SK-N-SH (cell line): ENCODE data around the gene CYSTM1. TPM values are rescaled to one million over a fixed set of nuclear protein-coding genes. Genes with fewer than 3 reads are reported as not detected.

Source experiments
- CTCF ChIA-PET: fragments of 300-600, 350-600 bp; formaldehyde crosslinking; extraction: SDS; loops from one replicate; lab custom pipeline; 2021; lab: Yijun Ruan, JAX
- POLR2A ChIA-PET: fragments of 350-600 bp; sonication (Branson Sonifier 250); formaldehyde crosslinking; extraction: SDS; loops from one replicate; lab custom pipeline; 2020; ENCODE audit warnings: antibody characterized with exemption, inconsistent platforms; lab: Yijun Ruan, JAX
- DNase-seq: peaks from one replicate; pipeline ENCODE4 v3.0.0; 2012
- H2AFZ ChIP-seq: fragments of 200-600 bp; sonication (generic); 2 replicates; pipeline ENCODE4 v1.8.1; 2016; ENCODE audit warnings: antibody characterized with exemption, mild to moderate bottlenecking, low read depth
- H3F3A ChIP-seq: fragments of 200-600 bp; sonication (generic); replicated peaks from 2 replicates; pipeline ENCODE3; 2016; ENCODE audit warnings: antibody characterized with exemption, mild to moderate bottlenecking; ENCODE audit not compliant: insufficient read depth
- H3K27ac ChIP-seq, 2 experiments: fragments of 200-500 bp in 1 of 2; fragments of 200-600 bp in 1 of 2; sonication (Bioruptor generic) in 1 of 2; sonication (generic), shearing (Covaris generic) in 1 of 2; 2 replicates each; pipeline versions ENCODE4 v1.5.1 to v1.6.1; 2014 to 2016; ENCODE audit warnings: low read depth in 2 of 2, inconsistent platforms in 1 of 2, low read length in 1 of 2, mild to moderate bottlenecking in 1 of 2, mixed read lengths in 1 of 2
- H3K27me3 ChIP-seq: fragments of 200-600 bp; sonication (generic), shearing (Covaris generic); 2 replicates; pipeline ENCODE4 v1.6.1; 2016; ENCODE audit warnings: mixed run types; ENCODE audit not compliant: insufficient read depth
- H3K36me3 ChIP-seq, 2 experiments: fragments of 200-500 bp in 1 of 2; fragments of 200-600 bp in 1 of 2; sonication (Bioruptor generic) in 1 of 2; sonication (generic) in 1 of 2; replicated peaks in 1 of 2; 2 replicates each; pipeline versions ENCODE3 to v1.5.1; 2014 to 2016; ENCODE audit warnings: low read length in 1 of 2, mild to moderate bottlenecking in 1 of 2; ENCODE audit not compliant: insufficient read depth in 2 of 2, control insufficient read depth in 1 of 2
- H3K4me1 ChIP-seq, 2 experiments: fragments of 200-500 bp in 1 of 2; fragments of 200-600 bp in 1 of 2; sonication (Bioruptor generic) in 1 of 2; sonication (generic), shearing (Covaris generic) in 1 of 2; 2 replicates each; pipeline versions ENCODE4 v1.5.1 to v1.6.1; 2014 to 2016; ENCODE audit warnings: low read depth in 1 of 2, low read length in 1 of 2, mixed run types in 1 of 2; ENCODE audit not compliant: insufficient read depth in 2 of 2, control insufficient read depth in 1 of 2
- H3K4me2 ChIP-seq: fragments of 200-600 bp; sonication (generic), shearing (Covaris generic); 2 replicates; pipeline ENCODE4 v1.6.1; 2017; ENCODE audit warnings: mixed run types
- H3K4me3 ChIP-seq, 2 experiments: fragments of 200-500 bp in 1 of 2; fragments of 200-600 bp in 1 of 2; sonication (Bioruptor generic) in 1 of 2; sonication (generic), shearing (Covaris generic) in 1 of 2; 2 replicates each; pipeline versions ENCODE4 v1.5.1 to v1.8.1; 2014 to 2016; ENCODE audit warnings: low read depth in 2 of 2, inconsistent platforms in 1 of 2, low read length in 1 of 2, mild to moderate bottlenecking in 1 of 2, mixed read lengths in 1 of 2, moderate library complexity in 1 of 2
- H3K79me2 ChIP-seq: fragments of 200-600 bp; sonication (generic); 2 replicates; pipeline ENCODE4 v1.8.1; 2017; ENCODE audit warnings: mild to moderate bottlenecking; ENCODE audit not compliant: insufficient read depth
- H3K9ac ChIP-seq: fragments of 200-600 bp; sonication (generic); 2 replicates; pipeline ENCODE4 v1.6.1; 2017; ENCODE audit warnings: mixed run types
- H3K9me2 ChIP-seq: fragments of 200-600 bp; sonication (generic); 2 replicates; pipeline ENCODE4 v1.6.1; 2017; ENCODE audit warnings: mixed run types
- H3K9me3 ChIP-seq: fragments of 200-600 bp; sonication (generic); 2 replicates; pipeline ENCODE4 v1.6.1; 2017; ENCODE audit warnings: mixed run types, mild to moderate bottlenecking, moderate library complexity
- H4K20me1 ChIP-seq: fragments of 200-600 bp; sonication (generic); 2 replicates; pipeline ENCODE4 v1.6.1; 2017; ENCODE audit warnings: mild to moderate bottlenecking, mixed run types; ENCODE audit not compliant: insufficient read depth
- EP300 ChIP-seq, 2 experiments: IDR thresholded peaks; 2 replicates each; pipeline versions ENCODE4 v1.4.0 to v1.6.1; 2012; ENCODE audit warnings: borderline replicate concordance in 1 of 2, low read depth in 1 of 2, low read length in 1 of 2
- FOSL2 ChIP-seq: IDR thresholded peaks from 2 replicates; pipeline ENCODE4 v1.4.0; 2012; ENCODE audit warnings: low read depth, mild to moderate bottlenecking, moderate library complexity, borderline replicate concordance
- FOXJ3 ChIP-seq: sonication (generic); formaldehyde crosslinking; IDR thresholded peaks from 2 replicates; pipeline ENCODE4 v1.5.1; 2020; ENCODE audit warnings: mild to moderate bottlenecking, missing genetic modification reagents
- FOXM1 ChIP-seq: IDR thresholded peaks from 2 replicates; pipeline ENCODE4 v1.4.0; 2012; ENCODE audit warnings: low read depth, mild to moderate bottlenecking
- GABPA ChIP-seq: IDR thresholded peaks from 2 replicates; pipeline ENCODE4 v1.4.0; 2012; ENCODE audit warnings: low read depth, mild to moderate bottlenecking
- IRF3 ChIP-seq: fragments of 150-350 bp; IDR thresholded peaks from 2 replicates; pipeline ENCODE4 v1.6.1; 2016; ENCODE audit warnings: mild to moderate bottlenecking, low read depth, low read length
- NFIC ChIP-seq: IDR thresholded peaks from 2 replicates; pipeline ENCODE4 v1.4.0; 2012; ENCODE audit warnings: borderline replicate concordance
- NRF1 ChIP-seq: IDR thresholded peaks from 2 replicates; pipeline ENCODE4 v1.6.1; 2012; ENCODE audit warnings: low read depth, mild to moderate bottlenecking, low read length
- PBX3 ChIP-seq: IDR thresholded peaks from 2 replicates; pipeline ENCODE4; 2012
- POLR2AphosphoS5 ChIP-seq: IDR thresholded peaks from 2 replicates; pipeline ENCODE4 v1.6.1; 2012; ENCODE audit warnings: low read depth, low read length
- RFX5 ChIP-seq: IDR thresholded peaks from 2 replicates; pipeline ENCODE4 v1.6.1; 2012; ENCODE audit warnings: mild to moderate bottlenecking, improper control_type of control experiment, low read length
- TAF1 ChIP-seq: IDR thresholded peaks from 2 replicates; pipeline ENCODE4 v1.6.1; 2012; ENCODE audit warnings: low read depth, mild to moderate bottlenecking, low read length, moderate library complexity, borderline replicate concordance
- TCF12 ChIP-seq: IDR thresholded peaks from 2 replicates; pipeline ENCODE4 v1.4.0; 2012
- TEAD4 ChIP-seq: IDR thresholded peaks from 2 replicates; pipeline ENCODE4 v1.4.0; 2012; ENCODE audit warnings: mild to moderate bottlenecking, borderline replicate concordance; ENCODE audit not compliant: insufficient read depth
- USF1 ChIP-seq: IDR thresholded peaks from 2 replicates; pipeline ENCODE4 v1.4.0; 2012; ENCODE audit warnings: low read depth, borderline replicate concordance
- YY1 ChIP-seq: IDR thresholded peaks from 2 replicates; pipeline ENCODE4 v1.4.0; 2012; ENCODE audit warnings: low read depth, mild to moderate bottlenecking
- WGBS: methylation state at CpG from one replicate; pipeline ENCODE4 v1.1.6; 2017; ENCODE audit warnings: low lambda C conversion rate; 5-methylcytosine and 5-hydroxymethylcytosine counted together
- polyA plus RNA-seq, 3 experiments: library from polyadenylated mRNA; depleted of rRNA; stranded (reverse); fragments of >200 nt; gene quantifications; 2 replicates each; pipeline ENCODE4 v1.2.3, GENCODE V29; 2012

Gene CYSTM1
- polyA plus RNA-seq, 1 of the 3 experiments (the other 2 are of a cell fraction) = 27.1 TPM

- POLR2A ChIA-PET = no interaction called here
- Histone ChIP-seq H3K27me3 (no peaks in the 10 kb centered on the region), H3F3A (peaks cover 7% of the 10 kb centered on the region), H2AFZ (no peak overlapping the region), H4K20me1 (peaks cover 24% of the 10 kb centered on the region)
- no peak for DNase-seq
- no peak for TF ChIP-seq GABPA
- no peak for TF ChIP-seq PBX3
- TF ChIP-seq FOXJ3 (CRISPR knock-in tag) = no peak
- TF ChIP-seq, all 33 proteins: peak for 0
- WGBS = no CpG with 5 or more reads among the region's 1 CpG
- Histone ChIP-seq H3K4me3 (no peak overlapping the region), H3K27ac (no peak overlapping the region), H3K9me2 (no peaks in the 10 kb centered on the region), H3K4me2 (no peak overlapping the region), H3K9me3 (no peaks in the 10 kb centered on the region), H3K36me3 (no peaks in the 10 kb centered on the region), H3K4me1 (peaks cover 0 to 8% of the 10 kb centered on the region in 2 experiments; a peak in 1 of 4 replicates), H3K79me2 (peaks cover 3% of the 10 kb centered on the region; the same call in 1 of the 2 replicates), H3K9ac (no peak overlapping the region)
- CTCF ChIA-PET = interaction anchor here (1.5 to 13.5 kb wide), 7 partner anchors 9 to 179 kb away, joined by 4 to 166 read pairs (median 120); partner anchors contain the start of gene PURA
These were observed 27.5 kb upstream of the CYSTM1 start for GRCh38 chr5:140147460-140147859.

GRCh38 chr5:140148508-140148907, 26.5 kb upstream of the CYSTM1 start:
- Histone ChIP-seq H3K9ac (no peak overlapping the region), H3F3A (peaks cover 7% of the 10 kb centered on the region), H3K9me2 (no peaks in the 10 kb centered on the region), H3K4me2 (no peak overlapping the region), H3K9me3 (no peaks in the 10 kb centered on the region), H2AFZ (no peak overlapping the region), H3K79me2 (peaks cover 3% of the 10 kb centered on the region; the same call in 1 of the 2 replicates), H3K4me3 (no peak overlapping the region), H3K4me1 (peaks cover 0 to 11% of the 10 kb centered on the region in 2 experiments; a peak in 1 of 4 replicates), H3K36me3 (no peaks in the 10 kb centered on the region), H4K20me1 (peaks cover 24% of the 10 kb centered on the region), H3K27me3 (no peaks in the 10 kb centered on the region), H3K27ac (no peak overlapping the region)
- DNase-seq = peak; percentile 61
- ChIA-PET POLR2A (no interaction called here), CTCF (interaction anchor here (1.3 to 13.5 kb wide), 2 partner anchors 12 to 74 kb away, joined by 3 to 147 read pairs; no protein-coding TSS in a partner anchor)
- TF ChIP-seq POLR2AphosphoS5 (no peak), TCF12 (no peak), FOXM1 (no peak), IRF3 (no peak), FOSL2 (no peak), RFX5 (no peak), FOXJ3 (CRISPR knock-in tag) (no peak), TEAD4 (no peak), USF1 (no peak), NFIC (no peak), EP300 (IDR thresholded peaks at IDR 0.05; ENCODE audit: borderline replicate concordance in 1 of 2, low read depth in 1 of 2, low read length in 1 of 2) (no peak), TAF1 (no peak), NRF1 (no peak), YY1 (no peak)
- WGBS = 86% methylated on average over 4 of the region's 6 CpGs
